GM19324 (cell line): ENCODE data around the gene RNPEPL1.

Source experiments
- ATAC-seq: cut with Tn5 transposase; IDR thresholded peaks from one replicate; pipeline ENCODE4 v1.9.1; 2021; ENCODE audit warnings: mild to moderate bottlenecking, moderate library complexity; ENCODE audit not compliant: unreplicated experiment, low FRiP score

The RNPEPL1 gene

GRCh38 chr2:240563951-240564560, 4.2 kb upstream of the RNPEPL1 start:
- ATAC-seq, result no peak

- ATAC-seq, result no peak
Measured at GRCh38 chr2:240564561-240565332, 3.5 kb upstream of the RNPEPL1 start.

- peak; percentile 32 for ATAC-seq
Measured at GRCh38 chr2:240565333-240566202, 2.7 kb upstream of the RNPEPL1 start.

GRCh38 chr2:240566203-240567136, 1.8 kb upstream of the RNPEPL1 start:
- peak; percentile 38 for ATAC-seq

GRCh38 chr2:240567137-240567871, 980 bp upstream of the RNPEPL1 start:
- no peak for ATAC-seq

- peak; percentile 30 for ATAC-seq
Measured at GRCh38 chr2:240568678-240569522, 616 bp downstream of the RNPEPL1 start.

GRCh38 chr2:240569523-240569997, 1.3 kb downstream of the RNPEPL1 start:
- no peak for ATAC-seq

- ATAC-seq, result no peak
Measured at GRCh38 chr2:240569998-240570530, 1.8 kb downstream of the RNPEPL1 start.

- ATAC-seq, result no peak
Measured at GRCh38 chr2:240570531-240571313, 2.4 kb downstream of the RNPEPL1 start.

- no peak for ATAC-seq
Measured at GRCh38 chr2:240571314-240571973, 3.2 kb downstream of the RNPEPL1 start.

- no peak for ATAC-seq
Measured at GRCh38 chr2:240572141-240573031, 4.1 kb downstream of the RNPEPL1 start.

- no peak for ATAC-seq
Measured at GRCh38 chr2:240573071-240573515, 4.8 kb downstream of the RNPEPL1 start.

GRCh38 chr2:240573516-240574385, 5.5 kb downstream of the RNPEPL1 start:
- no peak for ATAC-seq

- ATAC-seq, result no peak
Measured at GRCh38 chr2:240574386-240575100, 6.3 kb downstream of the RNPEPL1 start.
